ENCODE measurements around the gene WASF3.

DNA sequence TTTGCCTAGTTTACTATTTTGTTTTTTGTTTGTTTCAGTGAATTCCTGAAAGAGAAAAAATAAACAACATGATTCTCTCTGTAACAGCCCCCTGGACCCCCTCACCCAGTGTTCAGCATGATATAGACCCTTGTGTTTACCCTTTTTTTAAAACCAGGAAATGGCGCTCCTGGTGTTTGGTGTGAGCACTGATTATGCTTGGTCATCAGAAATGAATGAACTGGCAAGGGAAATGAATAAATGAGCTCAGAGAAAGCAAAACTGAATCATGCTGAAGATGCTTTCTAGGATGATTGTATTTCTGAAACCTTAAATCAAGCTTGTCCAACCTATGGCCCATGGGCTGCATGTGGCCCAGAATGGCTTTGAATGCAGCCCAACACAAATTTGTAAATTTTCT is 22.1 kb downstream of the WASF3 start:
- no peak for TF ChIP-seq POLR2A (IDR thresholded peaks at IDR 0.05)
- TF ChIP-seq, protein P1, sequence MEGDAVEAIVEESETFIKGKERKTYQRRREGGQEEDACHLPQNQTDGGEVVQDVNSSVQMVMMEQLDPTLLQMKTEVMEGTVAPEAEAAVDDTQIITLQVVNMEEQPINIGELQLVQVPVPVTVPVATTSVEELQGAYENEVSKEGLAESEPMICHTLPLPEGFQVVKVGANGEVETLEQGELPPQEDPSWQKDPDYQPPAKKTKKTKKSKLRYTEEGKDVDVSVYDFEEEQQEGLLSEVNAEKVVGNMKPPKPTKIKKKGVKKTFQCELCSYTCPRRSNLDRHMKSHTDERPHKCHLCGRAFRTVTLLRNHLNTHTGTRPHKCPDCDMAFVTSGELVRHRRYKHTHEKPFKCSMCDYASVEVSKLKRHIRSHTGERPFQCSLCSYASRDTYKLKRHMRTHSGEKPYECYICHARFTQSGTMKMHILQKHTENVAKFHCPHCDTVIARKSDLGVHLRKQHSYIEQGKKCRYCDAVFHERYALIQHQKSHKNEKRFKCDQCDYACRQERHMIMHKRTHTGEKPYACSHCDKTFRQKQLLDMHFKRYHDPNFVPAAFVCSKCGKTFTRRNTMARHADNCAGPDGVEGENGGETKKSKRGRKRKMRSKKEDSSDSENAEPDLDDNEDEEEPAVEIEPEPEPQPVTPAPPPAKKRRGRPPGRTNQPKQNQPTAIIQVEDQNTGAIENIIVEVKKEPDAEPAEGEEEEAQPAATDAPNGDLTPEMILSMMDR (IDR thresholded peaks at IDR 0.05), result no peak

Data from transverse colon (tissue), 3 donors.